ENCODE data around the gene ASH1L.
"Not testable (repeated sequence)": the region's sequence is repeated elsewhere in the genome, so short reads cannot be mapped to it uniquely, and the experiment has no call there.

Gene ASH1L

DNA sequence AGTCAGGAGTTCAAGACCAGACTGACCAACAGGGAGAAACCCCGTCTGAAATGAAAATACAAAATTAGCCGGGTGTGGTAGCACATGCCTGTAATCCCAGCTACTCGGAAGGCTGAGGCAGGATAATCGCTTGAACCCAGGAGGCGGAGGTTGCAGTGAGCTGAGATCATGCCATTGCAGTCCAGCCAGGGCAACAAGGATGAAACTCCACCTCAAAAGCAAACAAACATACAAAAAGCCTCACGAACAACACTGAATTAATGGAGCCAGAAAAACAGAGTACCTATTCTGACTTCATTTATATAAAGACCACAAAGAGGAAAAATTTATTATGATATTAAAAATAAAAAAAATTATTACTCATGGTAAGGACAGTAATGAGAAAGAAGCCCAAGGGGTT lies 75.7 kb downstream of the ASH1L start:
- not testable (repeated sequence) for DNase-seq

DNA sequence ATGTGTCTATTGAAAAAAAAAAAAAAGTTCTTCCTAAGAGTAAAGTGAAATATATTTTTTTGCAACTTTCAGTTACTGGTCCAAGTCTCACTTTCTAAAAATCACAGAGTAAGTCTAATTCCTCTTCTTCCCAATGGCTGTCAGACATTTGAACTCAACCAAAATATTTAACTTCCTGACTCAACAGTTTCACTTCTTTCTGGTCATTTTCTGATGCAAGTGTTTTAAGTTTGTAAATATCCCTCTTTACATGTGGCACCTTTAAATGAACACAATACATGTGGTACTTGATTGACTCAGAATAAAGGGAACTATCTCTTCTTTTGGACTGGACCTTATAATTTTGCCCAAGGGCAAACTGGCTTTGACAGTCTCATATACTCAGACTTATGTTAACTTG lies 76.7 kb downstream of the ASH1L start:
- DNase-seq, result peak; percentile 27

DNA sequence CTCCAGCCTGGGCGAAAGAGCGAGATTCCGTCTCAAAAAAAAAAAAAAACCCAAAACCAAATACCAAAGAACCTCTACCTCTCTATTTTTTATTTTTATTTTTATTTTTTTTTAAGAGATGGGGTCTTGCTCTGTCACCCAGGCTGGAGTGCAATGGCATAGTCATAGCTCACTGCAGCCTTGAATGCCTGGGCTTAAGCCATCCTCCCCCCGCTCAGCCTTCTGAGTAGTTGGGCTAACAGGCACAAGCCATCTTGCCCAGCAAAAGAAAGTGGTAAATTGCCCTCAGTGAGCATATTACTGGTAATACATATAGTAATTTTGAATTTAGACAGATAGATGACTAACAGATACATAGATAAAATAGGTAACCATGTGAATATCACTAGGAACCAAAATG lies 77.4 kb downstream of the ASH1L start:
- no peak for DNase-seq

DNA sequence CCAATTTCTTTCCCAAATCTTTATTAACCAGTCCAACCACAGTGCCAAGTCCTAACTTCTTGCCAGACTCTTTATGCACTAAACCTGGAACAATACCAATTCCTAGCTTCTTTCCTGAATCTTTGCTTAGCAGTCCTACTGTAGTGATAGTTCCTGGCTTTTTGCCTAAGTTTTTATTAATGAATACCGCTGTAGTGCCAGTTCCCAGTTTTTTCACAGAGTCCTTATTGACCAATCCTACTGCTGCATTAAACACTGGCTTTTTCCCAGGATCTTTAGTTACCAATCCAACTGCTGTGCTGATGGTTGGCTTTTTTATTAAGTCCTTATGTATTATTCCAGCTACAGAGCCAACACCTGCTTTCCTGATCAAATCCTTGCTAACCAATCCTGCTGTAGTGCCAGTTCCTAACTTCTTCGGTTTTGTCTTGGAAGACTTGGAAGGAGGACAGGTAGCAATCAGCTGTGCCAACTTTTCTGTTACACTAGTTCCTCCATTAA lies 80.8 kb downstream of the ASH1L start:
- DNase-seq, result no peak

DNA sequence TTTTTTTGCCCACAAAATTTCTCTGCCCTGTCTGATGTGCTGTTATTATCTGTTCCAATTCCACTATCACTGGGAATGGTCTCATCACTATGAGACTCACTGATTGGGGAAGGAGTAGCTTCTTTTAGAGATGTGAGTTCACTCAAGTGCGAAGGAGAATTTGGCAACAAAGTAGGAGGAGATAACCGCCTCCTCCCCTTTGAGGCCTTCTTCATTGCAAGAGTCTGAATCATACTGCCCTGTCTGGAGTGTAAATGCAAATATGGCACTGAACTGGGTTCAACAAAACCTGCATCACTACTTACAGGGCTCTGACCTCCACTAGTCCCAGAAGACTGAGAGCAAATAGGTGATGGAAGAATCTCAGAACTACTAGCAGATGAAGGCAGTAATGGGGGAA lies 83.4 kb downstream of the ASH1L start:
- no peak for DNase-seq

DNA sequence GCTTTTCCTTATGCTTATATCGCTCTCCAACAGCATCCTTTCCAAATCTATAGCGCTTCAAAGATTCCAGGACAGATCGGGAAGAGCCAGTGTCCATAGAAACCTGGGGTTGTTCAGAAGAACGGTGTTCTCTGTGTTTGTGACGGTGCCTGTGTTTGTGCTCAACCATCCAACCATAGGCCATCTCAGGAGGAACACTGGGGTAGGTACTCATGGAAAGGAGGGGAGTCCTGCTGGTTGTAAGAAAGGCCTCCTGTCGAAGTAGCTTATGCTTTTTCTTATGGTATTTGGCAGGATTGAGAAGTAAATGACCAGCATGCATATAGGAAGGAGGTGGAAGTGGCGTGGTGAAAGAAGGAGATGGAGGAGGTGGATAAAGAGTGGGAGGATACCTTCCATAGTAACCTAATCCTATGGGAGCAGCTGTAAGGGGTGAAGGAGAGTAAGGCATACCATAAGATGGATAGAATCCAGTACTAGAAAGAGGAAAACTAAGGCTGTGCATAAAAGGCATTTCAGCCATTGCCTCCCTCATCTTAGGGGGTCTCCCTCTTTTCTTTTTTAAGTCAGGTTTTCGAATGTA lies 84.2 kb downstream of the ASH1L start:
- DNase-seq, result no peak

DNA sequence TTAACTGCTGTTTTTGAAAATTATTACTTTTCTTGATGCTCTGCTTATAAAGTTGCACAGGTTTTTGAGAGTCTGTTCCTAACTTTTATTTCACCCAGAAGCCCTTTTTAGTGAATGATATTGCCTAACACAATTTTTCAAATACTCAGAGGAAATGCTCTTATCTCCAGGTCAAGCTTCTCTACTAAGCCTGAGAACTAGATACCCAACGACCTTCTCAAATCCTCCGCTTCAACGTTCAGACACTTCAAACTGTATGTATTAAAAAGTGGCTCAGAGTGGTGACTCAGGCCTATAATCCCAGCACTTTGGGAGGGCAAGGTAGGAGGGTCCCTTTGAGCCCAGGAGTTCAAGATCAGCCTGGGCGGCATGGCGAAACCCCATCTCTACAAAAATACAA lies 88.5 kb downstream of the ASH1L start:
- no peak for DNase-seq

DNA sequence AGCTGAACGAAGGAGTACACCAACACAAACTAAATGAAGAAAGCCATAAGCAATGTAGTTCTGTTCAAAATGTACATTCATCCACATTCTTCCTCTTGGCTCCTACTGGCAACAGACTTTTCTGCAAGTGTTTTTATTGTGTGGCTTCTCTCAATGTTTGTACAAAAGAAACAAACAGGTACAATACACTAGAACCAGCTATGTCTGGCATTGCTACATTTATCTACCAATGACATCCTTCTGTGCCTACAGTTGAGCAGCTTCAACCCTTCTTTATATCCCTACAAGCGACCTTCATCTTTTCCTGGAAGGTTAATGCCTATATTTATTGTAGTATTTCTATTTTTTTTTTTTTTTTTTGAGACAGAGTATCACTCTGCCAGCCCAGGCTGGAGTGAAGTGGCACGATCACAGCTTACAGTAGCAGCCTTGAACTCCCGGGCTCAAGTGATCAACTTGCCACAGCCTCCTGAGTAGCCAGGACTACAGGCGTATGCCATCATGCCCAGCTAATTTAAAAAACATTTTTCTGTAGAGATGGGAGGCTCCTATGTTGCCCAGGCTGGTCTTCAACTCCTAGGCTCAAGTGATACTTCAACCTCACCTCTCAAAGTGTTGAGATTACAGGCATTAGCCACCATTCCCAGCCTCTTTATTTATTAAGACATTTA lies 89.3 kb downstream of the ASH1L start:
- no peak for DNase-seq

DNA sequence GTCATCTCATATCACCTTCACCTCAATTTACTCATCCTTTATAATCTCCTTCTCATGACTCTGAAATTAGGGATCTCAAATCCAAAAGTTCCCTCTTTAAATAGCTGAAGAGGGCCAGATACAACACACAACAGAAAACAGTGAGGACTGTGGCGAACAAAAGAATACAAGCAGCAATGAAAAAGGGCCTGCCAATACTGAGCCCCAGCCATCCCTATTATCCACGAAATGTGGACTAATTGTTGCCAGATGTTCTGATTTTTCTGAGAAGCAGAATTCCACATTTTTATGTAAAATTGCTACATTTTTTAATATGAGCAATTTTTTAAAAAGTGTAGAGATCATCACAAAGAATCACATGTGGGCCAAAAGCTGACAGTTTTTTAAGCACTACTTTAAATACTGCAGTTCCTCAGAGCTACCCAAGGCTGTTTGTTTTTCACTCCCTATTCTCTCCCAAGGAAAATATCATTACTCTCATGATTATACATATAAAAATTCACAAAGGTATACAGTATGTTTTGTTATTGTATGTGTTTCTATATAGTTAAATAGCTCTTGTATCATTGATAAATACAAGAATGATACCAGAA lies 90.0 kb downstream of the ASH1L start:
- DNase-seq, result no peak

DNA sequence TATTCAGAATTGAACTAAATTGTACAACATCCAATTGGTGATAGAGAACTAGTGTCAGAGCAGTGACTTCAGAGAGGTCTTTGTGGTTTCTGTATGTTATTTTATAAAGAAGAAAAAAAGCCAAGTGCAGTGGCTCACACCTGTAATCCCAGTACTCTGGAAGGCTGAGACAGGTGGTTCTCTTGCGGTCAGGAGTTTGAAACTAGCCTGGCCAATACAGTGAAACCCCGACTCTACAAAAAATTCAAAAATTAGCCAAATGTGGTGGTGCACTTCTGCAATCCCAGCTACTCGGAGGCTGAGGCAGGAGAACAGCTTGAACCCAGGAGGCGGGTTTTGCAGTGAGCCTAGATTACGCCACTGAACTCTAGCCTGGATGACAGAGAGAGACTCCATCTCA lies 90.7 kb downstream of the ASH1L start:
- DNase-seq, result no peak

DNA sequence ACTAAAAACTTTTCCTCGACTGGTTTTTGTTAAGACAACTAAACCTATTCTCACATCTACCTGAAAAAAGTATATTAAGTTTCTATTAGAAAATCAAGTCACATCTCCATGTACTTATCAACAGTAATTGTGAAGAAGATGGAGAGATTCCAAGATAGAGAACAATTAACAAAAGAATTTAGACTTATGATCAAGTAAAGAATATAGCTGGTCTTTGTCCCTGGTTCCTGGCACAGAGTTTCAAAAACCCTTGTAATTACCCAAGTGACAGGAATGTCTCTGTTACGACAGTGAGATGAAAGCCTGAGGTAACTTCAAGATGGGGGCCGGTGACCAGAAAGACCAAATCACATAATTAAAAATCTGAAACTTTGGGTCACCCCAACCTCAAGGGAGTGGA lies 91.6 kb downstream of the ASH1L start:
- DNase-seq, result no peak

DNA sequence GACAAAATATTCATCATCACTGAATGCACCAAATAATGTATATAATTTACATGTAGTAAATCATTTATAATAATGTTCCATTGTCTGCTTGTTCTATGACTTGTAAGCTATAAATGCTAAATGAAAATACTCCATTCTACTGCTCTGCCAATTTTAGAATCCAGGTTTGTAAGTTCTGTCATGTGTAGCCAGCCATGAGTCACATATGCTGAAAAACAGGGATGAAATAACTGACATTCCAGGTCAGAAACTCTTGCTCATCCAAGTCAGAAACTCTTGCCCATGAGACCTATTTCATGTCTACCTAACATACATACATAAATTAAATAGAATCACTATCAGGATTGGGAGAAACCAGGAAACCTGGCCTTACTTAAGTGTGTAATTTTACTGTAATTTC lies 95.6 kb downstream of the ASH1L start:
- no peak for DNase-seq

DNA sequence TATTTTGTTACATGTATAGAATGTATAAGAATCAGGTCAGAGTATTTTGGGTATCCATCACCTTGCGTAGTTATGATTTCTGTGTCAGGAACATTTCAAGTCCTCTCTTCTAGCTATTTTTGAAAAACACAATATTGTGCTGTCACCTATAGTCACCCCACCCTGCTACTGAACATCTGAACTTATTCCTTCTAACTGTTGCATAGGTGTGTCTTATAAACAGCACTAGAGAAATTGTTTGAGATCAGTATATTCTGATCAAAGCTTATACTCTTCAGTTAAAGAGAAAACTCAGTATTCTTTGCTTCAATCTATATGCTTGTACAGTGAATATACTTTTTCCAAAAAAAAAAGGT lies 96.0 kb downstream of the ASH1L start:
- DNase-seq, result no peak

DNA sequence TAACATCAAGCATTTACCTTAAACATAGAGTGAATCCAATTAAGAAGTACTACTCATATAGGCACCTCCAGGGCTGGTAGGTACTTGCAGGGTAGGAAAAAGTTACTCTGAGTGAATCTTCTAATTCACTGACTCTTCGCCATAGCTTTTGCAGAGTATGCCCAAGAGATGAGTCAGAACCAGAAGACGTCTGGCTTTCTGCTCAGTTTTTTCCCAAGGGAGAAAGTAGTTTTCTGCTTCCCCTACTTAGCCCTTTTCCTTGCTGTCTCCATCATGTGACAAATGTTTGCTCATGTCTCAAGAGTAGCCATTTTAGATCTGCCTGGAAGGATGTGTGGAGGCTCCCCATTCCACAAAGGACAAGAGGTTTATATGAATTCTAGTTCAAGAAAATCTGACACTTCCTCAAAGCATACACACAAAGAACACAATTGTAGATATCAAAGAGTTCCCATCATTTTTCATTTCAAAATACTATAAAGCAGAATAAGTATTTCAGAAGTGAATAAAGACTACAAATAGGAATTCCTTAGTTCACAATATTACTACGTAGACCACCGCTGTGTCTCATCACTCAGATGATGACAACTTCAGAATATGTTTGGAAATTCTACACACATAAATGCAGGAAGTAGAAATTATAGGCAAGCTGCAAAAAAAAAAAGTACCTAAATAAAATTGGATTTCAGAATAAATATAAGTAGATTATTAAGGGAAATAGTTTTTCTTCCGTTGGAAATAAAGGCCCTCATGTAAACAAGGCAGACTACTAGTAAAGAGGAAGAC lies 98.5 kb downstream of the ASH1L start:
- DNase-seq, result no peak

DNA sequence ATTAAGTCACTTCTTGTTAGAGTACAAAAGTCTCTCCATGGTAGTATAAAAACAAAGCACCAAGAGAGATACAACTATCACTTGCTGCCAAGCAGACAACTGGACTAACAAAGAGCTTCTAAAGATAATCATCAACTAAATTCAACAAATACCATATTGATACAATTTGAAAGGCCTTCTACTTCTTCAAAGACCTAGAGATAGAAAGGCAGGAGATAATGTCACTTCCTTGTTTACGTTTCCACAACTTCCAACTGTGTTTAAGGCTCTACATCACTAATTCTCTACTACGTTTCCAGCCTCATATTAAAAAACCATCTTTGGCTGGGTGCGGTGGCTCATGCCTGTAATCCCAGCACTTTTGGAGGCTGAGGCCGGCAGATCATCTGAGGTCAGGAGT lies 104.5 kb downstream of the ASH1L start:
- no peak for DNase-seq

DNA sequence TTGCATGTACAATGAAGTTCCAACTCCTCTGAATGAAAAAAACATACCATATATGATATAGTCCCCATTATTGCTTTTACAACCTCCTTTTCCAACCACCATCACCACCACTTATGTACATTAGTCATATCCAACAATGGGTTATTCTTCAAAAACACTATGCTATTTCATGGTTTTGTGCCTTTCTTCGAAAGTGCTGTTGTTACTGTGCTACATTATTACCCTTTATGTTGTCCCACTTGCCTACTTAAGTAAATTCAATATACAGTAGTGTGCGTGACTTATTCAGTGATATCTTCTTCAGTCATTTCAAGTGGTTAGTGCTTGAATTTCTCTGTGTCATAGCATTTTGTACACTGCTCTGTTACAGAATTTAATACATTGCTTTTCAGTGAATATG lies 105.3 kb downstream of the ASH1L start:
- DNase-seq, result no peak

DNA sequence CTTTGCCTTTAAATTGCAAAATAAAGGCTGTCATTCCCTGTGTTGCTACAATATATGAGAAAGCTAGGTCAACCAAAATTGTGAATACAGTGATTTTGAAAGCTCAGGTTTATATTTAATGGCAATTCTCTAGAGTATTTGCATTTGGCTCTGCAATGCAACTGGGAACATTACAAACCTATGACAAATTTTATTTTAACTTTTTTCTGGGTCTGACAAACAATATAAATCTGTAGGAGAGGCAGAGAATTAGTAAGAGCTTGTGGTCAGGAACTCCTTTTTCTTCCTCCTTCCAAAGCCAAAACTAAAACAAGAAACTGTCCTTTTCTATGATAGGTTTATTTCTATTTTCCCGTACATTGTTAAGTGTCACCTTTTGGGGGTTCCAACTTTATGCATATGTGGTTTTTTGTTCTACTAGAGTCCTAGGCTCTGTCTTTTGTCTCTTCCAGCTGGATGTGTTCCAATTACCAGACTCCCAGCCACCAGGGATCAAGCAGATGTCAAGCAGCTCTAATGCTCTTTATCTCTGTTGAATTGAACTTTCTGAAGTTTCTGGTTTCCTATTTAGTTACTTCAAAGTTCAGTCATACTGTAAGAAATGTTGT lies 106.9 kb downstream of the ASH1L start:
- DNase-seq, result no peak

DNA sequence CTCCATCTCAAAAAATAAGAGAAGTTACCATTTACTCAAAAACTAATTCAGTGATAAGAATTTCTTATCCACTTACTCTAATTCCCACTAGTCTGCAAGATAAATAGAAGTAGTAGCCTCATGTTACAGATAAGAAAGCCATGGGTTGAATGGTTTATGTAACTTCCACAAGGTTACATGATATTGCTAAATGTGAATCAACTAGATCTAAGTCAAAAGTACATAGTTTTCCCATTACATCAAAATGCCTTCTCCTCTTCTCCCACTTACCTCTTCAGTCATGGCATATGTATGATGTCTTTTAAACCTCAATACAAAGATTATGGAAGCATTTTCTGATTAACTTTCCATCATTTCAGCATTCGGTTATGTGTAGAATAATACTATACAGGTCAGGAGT lies 108.5 kb downstream of the ASH1L start:
- DNase-seq, result no peak

DNA sequence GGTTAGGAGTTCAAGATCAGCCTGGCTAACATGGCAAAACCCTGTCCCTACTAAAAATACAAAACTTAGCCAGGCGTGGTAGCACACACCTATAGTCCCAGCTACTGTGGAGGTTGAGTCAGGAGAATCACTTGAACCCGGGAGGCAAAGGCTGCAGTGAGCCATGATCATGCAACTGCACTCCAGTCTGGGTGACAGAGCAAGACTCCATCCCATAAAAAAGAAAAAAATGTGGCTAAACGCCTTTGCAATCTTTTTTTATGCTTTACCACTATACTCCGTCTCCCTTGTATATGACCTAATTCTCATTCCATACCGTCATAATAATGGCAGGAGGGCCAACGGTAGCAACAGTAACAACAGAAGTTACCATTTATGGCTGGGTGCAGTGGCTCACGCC lies 109.5 kb downstream of the ASH1L start:
- no peak for DNase-seq

DNA sequence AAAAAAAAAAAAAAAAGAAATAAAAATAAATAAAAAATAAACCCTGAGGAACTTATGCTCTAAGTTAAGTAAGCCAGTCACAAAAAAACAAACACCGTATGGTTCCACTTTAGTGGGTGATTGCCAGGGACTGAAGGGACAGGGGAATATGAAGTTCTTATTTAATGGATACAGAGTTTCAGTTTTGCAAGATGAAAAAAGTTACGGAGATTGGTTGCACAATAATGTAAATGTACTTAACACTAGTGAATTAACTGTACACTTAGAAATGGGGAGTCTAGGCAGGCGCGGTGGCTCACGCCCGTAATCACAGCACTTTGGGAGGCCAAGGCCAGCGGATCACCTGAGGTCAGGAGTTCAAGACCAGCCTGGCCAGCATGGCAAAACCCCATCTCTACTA lies 111.4 kb downstream of the ASH1L start:
- DNase-seq, result no peak

DNA sequence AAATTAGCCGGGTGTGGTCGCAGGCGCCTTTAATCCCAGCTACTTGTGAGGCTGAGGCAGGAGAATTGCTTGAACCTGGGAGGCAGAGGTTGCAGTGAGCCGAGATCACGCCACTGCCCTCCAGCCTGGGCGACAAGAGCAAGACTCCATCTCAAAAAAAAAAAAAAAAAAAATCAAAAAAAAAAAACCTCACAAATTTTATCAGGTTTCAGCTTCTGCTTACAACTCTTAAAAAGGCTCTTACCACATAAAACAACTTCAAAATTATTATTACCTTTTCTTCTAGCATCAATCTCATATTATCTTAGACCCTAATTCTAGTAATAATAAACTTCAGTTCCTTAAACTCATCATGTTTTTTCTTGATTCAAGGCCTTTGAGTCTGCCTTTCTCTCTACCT lies 120.2 kb downstream of the ASH1L start:
- not testable (repeated sequence) for DNase-seq

DNA sequence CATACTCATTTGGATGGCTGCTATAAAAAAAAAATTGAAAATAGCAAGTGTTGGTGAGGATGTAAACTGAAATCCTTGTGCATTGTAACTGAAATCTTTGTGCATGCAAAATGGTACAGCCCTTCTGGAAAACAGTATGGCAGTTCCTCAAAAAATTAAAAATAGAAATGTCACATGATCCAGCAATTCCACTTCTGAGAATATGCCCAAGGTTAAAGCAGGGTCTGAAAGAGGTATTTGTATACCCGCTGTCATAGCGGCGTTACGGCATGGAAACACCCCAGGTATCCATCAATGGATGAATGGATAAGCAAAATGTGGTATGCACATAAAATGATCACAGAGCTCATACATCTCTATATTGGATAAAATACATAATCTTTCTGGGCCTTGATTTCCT lies 125.2 kb downstream of the ASH1L start:
- DNase-seq, result no peak

DNA sequence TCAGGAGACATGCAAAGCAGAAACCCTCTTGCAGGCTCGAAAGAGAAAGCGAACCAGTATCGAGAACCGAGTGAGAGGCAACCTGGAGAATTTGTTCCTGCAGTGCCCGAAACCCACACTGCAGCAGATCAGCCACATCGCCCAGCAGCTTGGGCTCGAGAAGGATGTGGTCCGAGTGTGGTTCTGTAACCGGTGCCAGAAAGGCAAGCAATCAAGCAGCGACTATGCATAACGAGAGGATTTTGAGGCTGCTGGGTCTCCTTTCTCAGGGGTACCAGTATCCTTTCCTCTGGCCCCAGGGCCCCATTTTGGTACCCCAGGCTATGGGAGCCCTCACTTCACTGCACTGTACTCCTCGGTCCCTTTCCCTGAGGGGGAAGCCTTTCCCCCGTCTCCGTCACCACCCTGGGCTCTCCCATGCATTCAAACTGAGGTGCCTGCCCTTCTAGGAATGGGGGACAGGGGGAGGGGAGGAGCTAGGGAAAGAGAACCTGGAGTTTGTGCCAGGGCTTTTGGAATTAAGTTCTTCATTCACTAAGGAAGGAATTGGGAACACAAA lies 128.7 kb downstream of the ASH1L start:
- not testable (repeated sequence) for DNase-seq

All from OCI-M1 (cell line).